ENCODE data around the gene DLG1. TPM values are rescaled to one million over a fixed set of nuclear protein-coding genes. Genes with fewer than 3 reads are reported as not detected.

Gene DLG1
- total RNA-seq, 2 experiments from 2014 or later, result 58.8 to 78.4 TPM

DNA sequence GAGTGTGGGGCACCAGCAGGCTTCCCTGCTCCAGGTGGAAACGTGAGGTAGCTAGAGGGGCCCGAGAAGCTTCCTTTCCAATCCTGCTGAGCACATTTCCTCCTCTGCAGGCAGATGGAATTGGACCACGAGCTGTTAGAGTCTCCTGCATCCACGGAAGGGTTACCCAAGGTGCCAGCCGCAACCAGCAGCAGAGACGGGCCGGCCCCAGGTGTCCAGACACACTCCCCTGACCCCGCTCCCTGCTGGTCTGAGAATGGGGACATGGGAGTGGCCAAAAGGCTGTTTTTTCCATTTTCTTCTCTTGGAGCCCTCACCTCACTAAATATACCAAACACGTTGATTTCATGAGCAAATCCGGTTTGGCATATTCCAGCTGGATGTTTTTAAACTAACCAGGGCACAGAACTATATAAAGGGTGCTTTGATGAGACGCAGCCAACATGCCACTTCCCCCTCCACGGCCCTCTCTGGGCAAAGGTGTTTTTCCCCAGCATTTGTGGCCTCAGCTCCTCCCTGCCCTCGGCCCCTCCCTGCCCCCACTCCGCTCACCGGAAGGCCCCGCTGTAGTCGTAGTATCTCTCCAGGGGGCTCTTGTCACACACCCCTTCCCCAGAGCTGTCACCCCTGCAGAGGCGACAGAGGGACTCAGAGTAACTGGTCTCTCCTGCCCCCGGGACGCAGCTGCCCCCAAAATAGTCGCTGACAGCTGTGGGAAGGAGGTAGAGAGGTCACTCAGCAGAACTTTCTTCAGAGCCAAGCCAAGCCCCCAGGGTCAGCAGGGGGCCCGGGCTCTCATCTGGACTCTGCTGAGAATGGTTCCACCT, 275.8 kb downstream of the DLG1 start:
- Mint-ChIP-seq H3K4me3 (no peak overlapping the region), H3K4me1 (peaks cover 7% of the 10 kb centered on the region), H3K27ac (no peak overlapping the region), H3K9me3 (ENCODE audit: low read depth) (no peaks in the 10 kb centered on the region), H3K27me3 (peaks cover 2% of the 10 kb centered on the region), H3K36me3 (ENCODE audit: low read depth) (no peaks in the 10 kb centered on the region)
- ChIA-PET CTCF (interaction anchor here (0.5 to 1.0 kb wide), 2 partner anchors 85 to 165 kb away, joined by 3 read pairs; no protein-coding TSS in a partner anchor), POLR2A (no interaction called here)
- intact Hi-C loops (cut with DNase I, micrococcal nuclease), result no loop called here
- ATAC-seq (peak; percentile 9), DNase-seq (no peak)

DNA sequence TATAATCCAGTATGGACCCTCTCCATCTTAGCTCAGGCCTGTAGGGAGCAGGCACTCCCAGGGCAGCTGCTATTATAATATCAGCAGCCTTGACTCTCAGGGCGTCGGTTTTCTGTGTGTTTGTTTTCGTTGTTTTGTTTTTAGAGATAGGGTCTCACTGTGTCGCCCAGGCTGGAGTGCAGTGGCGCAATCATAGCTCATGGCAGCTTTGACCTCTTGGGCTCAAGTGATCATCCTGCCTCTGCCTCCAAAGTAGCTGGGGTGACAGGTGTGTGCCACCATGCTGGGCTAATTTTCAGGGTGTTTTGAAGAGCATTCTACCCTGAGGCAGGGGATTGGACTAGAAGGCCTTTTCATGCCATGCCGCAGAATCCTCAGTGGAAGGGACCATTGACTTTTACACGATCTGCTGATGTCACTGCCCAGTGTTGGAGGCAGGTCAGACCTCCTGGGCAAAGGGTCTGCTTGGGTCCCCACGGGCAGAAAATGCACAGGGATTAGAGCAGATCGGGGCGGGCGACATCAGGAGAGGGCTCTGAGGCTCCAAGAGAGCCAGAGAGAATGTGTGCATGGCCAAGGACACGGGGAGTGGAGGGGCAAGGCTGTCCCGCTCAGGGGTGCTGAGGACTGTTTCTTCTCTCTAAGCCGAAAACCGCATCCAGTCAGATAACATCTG, 276.5 kb downstream of the DLG1 start:
- Mint-ChIP-seq H3K4me1 (peaks cover 7% of the 10 kb centered on the region), H3K27ac (no peak overlapping the region), H3K36me3 (ENCODE audit: low read depth) (no peaks in the 10 kb centered on the region), H3K9me3 (ENCODE audit: low read depth) (no peaks in the 10 kb centered on the region), H3K27me3 (peaks cover 2% of the 10 kb centered on the region), H3K4me3 (no peak overlapping the region)
- intact Hi-C loops (cut with DNase I, micrococcal nuclease), result no loop called here
- ATAC-seq, result no peak
- CTCF ChIA-PET, result no interaction called here
- POLR2A ChIA-PET, result no interaction called here
- DNase-seq, result no peak

DNA sequence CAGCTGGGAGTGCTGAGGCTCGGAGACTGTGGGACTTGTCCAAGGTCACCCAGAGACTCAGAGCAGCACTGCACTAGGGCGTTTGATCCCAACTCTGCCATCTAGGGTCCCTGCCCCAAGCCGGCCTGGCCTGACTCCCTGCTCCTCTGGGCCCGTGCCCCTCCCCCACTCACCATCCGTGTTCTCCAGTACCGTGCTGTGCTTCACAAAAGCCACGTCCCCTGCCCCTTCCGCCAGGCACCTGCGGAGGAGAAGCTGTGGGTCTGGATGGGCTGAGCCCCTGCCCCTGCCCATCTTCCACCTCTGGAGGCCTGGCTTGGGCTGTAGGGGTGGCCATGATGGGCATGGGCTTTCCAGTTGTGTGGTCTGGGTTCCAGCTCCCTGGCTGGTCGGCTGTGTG, 277.2 kb downstream of the DLG1 start:
- CTCF ChIA-PET, result no interaction called here
- POLR2A ChIA-PET, result no interaction called here
- no peak overlapping the region for H3K4me3 Mint-ChIP-seq
- H3K27me3 Mint-ChIP-seq, result peaks cover 2% of the 10 kb centered on the region
- H3K36me3 Mint-ChIP-seq (ENCODE audit: low read depth), result no peaks in the 10 kb centered on the region
- H3K27ac Mint-ChIP-seq, result no peak overlapping the region
- DNase-seq (no peak), ATAC-seq (no peak)
- no peaks in the 10 kb centered on the region for H3K9me3 Mint-ChIP-seq (ENCODE audit: low read depth)
- intact Hi-C loops (cut with DNase I, micrococcal nuclease), result no loop called here
- peaks cover 7% of the 10 kb centered on the region for H3K4me1 Mint-ChIP-seq

DNA sequence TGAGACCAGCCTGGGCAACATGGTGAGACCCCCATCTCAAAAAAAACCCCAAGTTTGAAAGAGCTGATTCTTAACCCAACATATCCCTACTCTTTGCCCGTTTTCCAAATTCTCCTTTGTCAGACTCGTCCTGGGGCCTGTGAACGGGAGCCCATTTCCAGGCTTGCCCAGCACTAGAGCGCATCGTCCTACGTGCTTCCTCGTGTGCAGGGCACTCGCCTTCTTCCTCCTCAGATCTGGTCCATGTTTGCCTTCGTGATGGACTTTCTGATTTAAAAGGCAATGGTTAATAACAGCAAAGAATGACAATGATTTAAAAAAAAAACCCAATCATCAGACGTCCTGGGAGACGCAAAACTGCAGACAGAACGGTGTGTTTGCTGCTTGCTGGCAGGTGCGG, 278.9 kb downstream of the DLG1 start:
- intact Hi-C loops (cut with DNase I, micrococcal nuclease), result no loop called here
- ChIA-PET POLR2A (no interaction called here), CTCF (no interaction called here)
- ATAC-seq (no peak), DNase-seq (no peak)
- Mint-ChIP-seq H3K4me3 (no peak overlapping the region), H3K27me3 (peaks cover 2% of the 10 kb centered on the region), H3K4me1 (peaks cover 7% of the 10 kb centered on the region), H3K9me3 (ENCODE audit: low read depth) (no peaks in the 10 kb centered on the region), H3K27ac (no peak overlapping the region), H3K36me3 (ENCODE audit: low read depth) (no peaks in the 10 kb centered on the region)

DNA sequence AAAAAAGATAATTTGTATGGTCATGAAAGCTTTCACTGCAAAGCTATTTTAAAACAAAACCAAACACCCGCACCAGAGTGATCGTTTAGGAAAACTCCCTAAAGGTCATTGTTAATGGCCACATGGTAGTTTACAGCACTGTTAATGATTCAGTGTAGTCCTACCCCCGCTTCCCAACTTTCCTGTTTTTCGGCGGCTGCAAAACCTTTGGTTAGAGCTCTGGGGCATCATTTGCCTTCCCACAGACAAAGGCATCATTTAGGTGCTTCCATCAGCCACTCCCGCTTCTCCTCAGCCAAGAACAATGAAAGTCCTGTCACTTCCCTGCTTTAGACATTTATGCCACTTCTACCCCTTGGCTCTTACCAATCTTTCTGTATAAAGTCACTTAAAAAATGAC, 279.4 kb downstream of the DLG1 start:
- ChIA-PET POLR2A (no interaction called here), CTCF (interaction anchor here (1.1 kb wide), 1 partner anchor 11 kb away, joined by 3 read pairs; the partner anchor contains the start of gene MELTF)
- Mint-ChIP-seq H3K9me3 (ENCODE audit: low read depth) (no peaks in the 10 kb centered on the region), H3K27me3 (peaks cover 2% of the 10 kb centered on the region), H3K4me1 (peaks cover 7% of the 10 kb centered on the region), H3K27ac (no peak overlapping the region), H3K36me3 (ENCODE audit: low read depth) (no peaks in the 10 kb centered on the region), H3K4me3 (no peak overlapping the region)
- intact Hi-C loops (cut with DNase I, micrococcal nuclease), result no loop called here
- ATAC-seq (no peak), DNase-seq (no peak)

DNA sequence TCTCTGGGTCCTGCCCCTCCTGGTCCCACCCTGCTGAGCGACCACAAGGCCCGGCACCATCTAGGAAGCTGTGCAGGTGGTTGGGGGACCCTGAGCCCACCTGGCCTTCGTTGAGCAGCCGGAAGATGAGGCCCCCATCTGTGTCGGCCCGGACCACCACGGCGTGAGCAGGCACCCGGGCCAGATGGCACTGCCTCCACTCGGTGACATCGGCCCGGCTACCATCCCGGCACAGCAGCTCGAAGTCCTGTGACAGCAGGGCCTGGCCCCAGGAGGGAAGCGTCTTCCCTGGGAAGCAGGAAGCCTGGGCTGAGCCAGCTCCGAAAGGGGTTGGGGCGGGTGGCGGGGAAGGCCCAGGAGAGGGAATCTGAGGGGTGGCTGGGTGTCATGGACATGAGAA, 281.4 kb downstream of the DLG1 start:
- intact Hi-C loops (cut with DNase I, micrococcal nuclease), result no loop called here
- Mint-ChIP-seq H3K36me3 (ENCODE audit: low read depth) (no peaks in the 10 kb centered on the region), H3K9me3 (ENCODE audit: low read depth) (no peaks in the 10 kb centered on the region), H3K27me3 (no peaks in the 10 kb centered on the region), H3K4me3 (no peak overlapping the region), H3K4me1 (no peaks in the 10 kb centered on the region), H3K27ac (no peak overlapping the region)
- ChIA-PET CTCF (interaction anchor here (0.6 to 1.5 kb wide), 3 partner anchors 12 to 170 kb away, joined by 3 to 4 read pairs (median 3); no protein-coding TSS in a partner anchor), POLR2A (no interaction called here)
- no peak for ATAC-seq
- DNase-seq, result no peak

DNA sequence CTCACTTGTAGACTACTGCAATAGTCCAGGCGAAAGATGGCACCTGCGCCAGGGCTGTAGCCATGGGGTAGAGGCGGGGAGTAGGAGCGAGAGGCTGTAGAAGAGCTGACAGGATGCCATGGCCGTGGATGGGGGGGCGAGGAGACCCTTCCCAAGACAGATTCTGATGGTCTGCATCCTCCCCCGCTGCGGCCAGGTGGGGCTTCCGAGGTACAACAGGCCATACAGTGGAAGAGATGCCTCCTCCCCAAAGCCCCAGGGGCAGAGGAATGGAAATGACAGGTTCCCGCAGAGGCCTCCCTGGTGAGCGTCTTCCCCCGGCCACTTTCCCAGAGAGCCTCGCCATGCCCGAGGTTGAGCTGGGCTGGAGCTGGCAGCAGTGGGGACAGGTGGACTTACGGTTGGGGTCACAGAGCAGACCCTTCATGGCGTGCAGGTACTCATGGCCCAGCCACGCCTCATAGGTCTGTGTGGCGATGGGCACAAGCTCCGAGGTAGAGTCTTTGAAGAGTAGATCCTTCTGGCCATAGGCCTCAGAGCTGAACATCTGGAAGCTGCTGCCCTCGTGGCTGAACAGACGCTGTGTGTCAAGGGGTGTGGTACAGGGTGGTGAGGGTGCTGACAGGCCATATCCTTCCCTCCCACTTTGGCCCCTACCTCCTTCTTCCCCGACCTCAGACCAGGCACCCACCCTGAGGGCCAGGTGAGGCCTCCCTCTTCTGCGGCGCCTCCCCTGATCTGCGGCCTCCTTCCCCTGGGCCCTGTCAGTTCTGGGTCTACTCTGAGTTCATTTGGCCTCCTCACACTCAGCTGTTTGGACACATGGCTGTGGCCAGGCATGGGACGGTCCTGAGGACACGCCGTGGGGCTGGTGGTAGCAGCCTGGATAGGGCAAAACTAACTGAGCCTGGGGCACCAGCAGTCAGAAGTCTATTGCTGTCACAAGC, 282.3 kb downstream of the DLG1 start:
- no peaks in the 10 kb centered on the region for H3K36me3 Mint-ChIP-seq (ENCODE audit: low read depth)
- CTCF ChIA-PET, result interaction anchor here (1.5 kb wide), 1 partner anchor 171 kb away, joined by 4 read pairs; no protein-coding TSS in a partner anchor
- intact Hi-C loops (cut with DNase I, micrococcal nuclease), result no loop called here
- ATAC-seq (no peak), DNase-seq (no peak)
- no peaks in the 10 kb centered on the region for H3K27me3 Mint-ChIP-seq
- H3K9me3 Mint-ChIP-seq (ENCODE audit: low read depth), result no peaks in the 10 kb centered on the region
- H3K4me3 Mint-ChIP-seq, result no peak overlapping the region
- no peaks in the 10 kb centered on the region for H3K4me1 Mint-ChIP-seq
- H3K27ac Mint-ChIP-seq, result no peak overlapping the region
- POLR2A ChIA-PET, result no interaction called here

DNA sequence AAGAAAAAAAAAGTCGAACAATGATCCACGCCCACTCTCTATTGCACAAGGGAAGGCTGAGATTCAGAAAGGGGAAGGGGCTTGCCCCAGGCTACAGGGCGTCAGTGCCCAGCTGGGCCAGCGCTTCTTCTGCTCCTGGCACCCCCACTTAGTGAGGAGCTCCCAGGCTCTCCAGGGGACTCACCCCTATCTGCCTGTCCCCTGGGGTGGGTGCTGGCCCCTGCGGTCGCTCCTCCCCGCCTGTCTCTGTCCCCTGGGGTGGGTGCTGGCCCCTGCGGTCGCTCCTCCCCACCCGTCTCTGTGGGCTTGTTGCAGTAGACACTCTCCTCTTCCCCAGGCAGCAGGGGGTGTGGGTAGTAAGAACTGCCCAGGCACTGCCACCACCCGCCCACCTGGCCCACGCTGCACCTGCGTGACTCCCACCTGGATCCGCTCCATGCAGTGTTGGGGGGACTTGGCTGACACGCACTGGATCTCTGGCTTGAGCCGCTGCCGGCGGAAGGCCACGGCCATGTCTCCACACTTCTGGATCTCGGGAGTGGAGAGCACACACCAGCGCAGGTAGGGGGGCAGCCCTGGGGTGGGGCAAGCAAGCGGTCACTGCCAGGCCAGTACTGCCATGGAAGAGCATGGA, 283.4 kb downstream of the DLG1 start:
- DNase-seq (no peak), ATAC-seq (no peak)
- CTCF ChIA-PET, result no interaction called here
- Mint-ChIP-seq H3K4me1 (no peaks in the 10 kb centered on the region), H3K36me3 (ENCODE audit: low read depth) (no peaks in the 10 kb centered on the region), H3K27me3 (no peaks in the 10 kb centered on the region), H3K4me3 (no peak overlapping the region), H3K27ac (no peak overlapping the region), H3K9me3 (ENCODE audit: low read depth) (no peaks in the 10 kb centered on the region)
- POLR2A ChIA-PET, result no interaction called here
- intact Hi-C loops (cut with DNase I, micrococcal nuclease), result no loop called here

DNA sequence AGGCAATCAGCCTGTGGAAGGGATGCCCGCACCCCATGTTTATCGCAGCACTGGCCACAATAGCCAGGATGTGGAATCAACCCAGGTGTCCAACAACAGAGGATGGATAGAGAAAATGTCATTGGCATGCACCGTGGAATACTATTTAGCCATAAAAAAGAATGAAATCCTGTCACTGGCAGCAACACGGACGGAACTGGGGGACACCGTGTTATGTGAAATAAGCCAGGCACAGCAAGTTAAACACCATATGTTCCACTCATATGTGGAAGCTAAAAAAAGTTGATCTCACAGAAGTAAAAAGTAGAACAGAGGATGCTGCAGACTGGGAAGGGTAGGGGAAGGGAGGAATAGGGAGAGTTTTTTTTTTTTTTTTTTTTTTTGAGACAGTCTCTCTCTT, 284.4 kb downstream of the DLG1 start:
- H3K4me1 Mint-ChIP-seq, result no peaks in the 10 kb centered on the region
- no peak for ATAC-seq
- no peaks in the 10 kb centered on the region for H3K36me3 Mint-ChIP-seq (ENCODE audit: low read depth)
- CTCF ChIA-PET, result no interaction called here
- intact Hi-C loops (cut with DNase I, micrococcal nuclease), result no loop called here
- DNase-seq, result no peak
- POLR2A ChIA-PET, result no interaction called here
- no peaks in the 10 kb centered on the region for H3K27me3 Mint-ChIP-seq
- H3K27ac Mint-ChIP-seq, result no peak overlapping the region
- no peaks in the 10 kb centered on the region for H3K9me3 Mint-ChIP-seq (ENCODE audit: low read depth)
- H3K4me3 Mint-ChIP-seq, result no peak overlapping the region

DNA sequence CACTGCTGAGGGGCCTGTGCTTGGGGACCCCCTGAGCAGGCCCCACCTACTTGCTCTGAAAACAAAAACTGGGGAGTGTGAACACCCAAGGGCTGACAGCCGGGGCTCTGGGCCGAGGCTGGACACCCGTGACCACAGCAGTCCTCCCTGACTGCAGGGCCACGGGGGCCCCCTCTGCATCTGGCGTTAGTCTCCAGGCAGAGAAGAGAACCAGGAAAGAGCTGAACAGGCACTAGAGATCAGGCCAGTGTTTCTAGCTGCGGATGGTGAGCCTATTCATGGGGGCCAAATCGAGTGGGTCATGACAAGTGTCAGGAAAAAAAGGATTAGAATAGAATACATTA, 285.9 kb downstream of the DLG1 start:
- CTCF ChIA-PET, result interaction anchor here (0.5 to 1.4 kb wide), 2 partner anchors 8 to 159 kb away, joined by 3 read pairs; no protein-coding TSS in a partner anchor
- no peak overlapping the region for H3K27ac Mint-ChIP-seq

More for the DNA sequence above, 285.9 kb downstream of the DLG1 start:
- no peaks in the 10 kb centered on the region for H3K36me3 Mint-ChIP-seq (ENCODE audit: low read depth)
- no peak overlapping the region for H3K4me3 Mint-ChIP-seq
- ATAC-seq, result no peak
- H3K27me3 Mint-ChIP-seq, result no peaks in the 10 kb centered on the region
- no peak for DNase-seq
- intact Hi-C loops (cut with DNase I, micrococcal nuclease), result no loop called here
- POLR2A ChIA-PET, result no interaction called here
- no peaks in the 10 kb centered on the region for H3K4me1 Mint-ChIP-seq
- H3K9me3 Mint-ChIP-seq (ENCODE audit: low read depth), result no peaks in the 10 kb centered on the region

Measured in activated CD4-positive, alpha-beta T cell treated with anti-CD3 and anti-CD28 coated beads for 36 hours (primary cell).